Endothelial cell (in vitro differentiated cells): Measurements from ENCODE around the gene STAB2. TPM values are rescaled to one million over a fixed set of nuclear protein-coding genes. Genes with fewer than 3 reads are reported as not detected.

Experiments used
- DNase-seq: peaks from one replicate; pipeline ENCODE4 v3.0.0; 2021; ENCODE audit warnings: low spot score
- H3K27ac Mint-ChIP-seq: one replicate; pipeline ENCODE4 v1.8.0; 2021; ENCODE audit warnings: mixed read lengths, inconsistent platforms; ENCODE audit not compliant: unreplicated experiment
- H3K27me3 Mint-ChIP-seq: one replicate; pipeline ENCODE4 v1.8.0; 2021; ENCODE audit warnings: mild to moderate bottlenecking, moderate library complexity, mixed read lengths, inconsistent platforms; ENCODE audit not compliant: unreplicated experiment
- H3K36me3 Mint-ChIP-seq: one replicate; pipeline ENCODE4 v1.8.0; 2021; ENCODE audit warnings: mild to moderate bottlenecking, low read depth, mixed read lengths, inconsistent platforms; ENCODE audit not compliant: unreplicated experiment
- H3K4me1 Mint-ChIP-seq: one replicate; pipeline ENCODE4 v1.8.0; 2021; ENCODE audit warnings: mild to moderate bottlenecking, mixed read lengths, inconsistent platforms; ENCODE audit not compliant: unreplicated experiment
- H3K4me3 Mint-ChIP-seq: one replicate; pipeline ENCODE4 v1.8.0; 2021; ENCODE audit warnings: mild to moderate bottlenecking, mixed read lengths, inconsistent platforms; ENCODE audit not compliant: unreplicated experiment
- H3K9me3 Mint-ChIP-seq: one replicate; pipeline ENCODE4 v1.8.0; 2021; ENCODE audit warnings: mixed read lengths, inconsistent platforms; ENCODE audit not compliant: unreplicated experiment
- CTCF ChIP-seq: fragments of 200-600 bp; sonication (generic); IDR thresholded peaks from one replicate; pipeline ENCODE4 v1.5.0; 2021; ENCODE audit warnings: antibody characterized with exemption; ENCODE audit not compliant: unreplicated experiment
- total RNA-seq: library from RNA; stranded (reverse); fragmentation: NEBNext Ultra II Directional; extraction: Animal tissue kit (Norgen Biotek cat#: 25700); gene quantifications from one replicate; pipeline ENCODE4 v1.2.1, GENCODE V29; 2021; ENCODE audit not compliant: unreplicated experiment

Gene STAB2
- total RNA-seq, 1 donor from 2014 or later, result 0.10 TPM

- Mint-ChIP-seq H3K36me3 (no peaks in the 10 kb centered on the region), H3K4me3 (no peak overlapping the region), H3K27me3 (peaks cover 2% of the 10 kb centered on the region), H3K4me1 (no peaks in the 10 kb centered on the region), H3K9me3 (no peaks in the 10 kb centered on the region), H3K27ac (no peak overlapping the region)
- DNase-seq, result no peak
- no peak for TF ChIP-seq CTCF
Observed at GRCh38 chr12:103782399-103782798, 195.3 kb downstream of the STAB2 start.

GRCh38 chr12:103783744-103784664 lies 196.9 kb downstream of the STAB2 start:
- no peak overlapping the region for H3K4me3 Mint-ChIP-seq
- H3K27ac Mint-ChIP-seq, result no peak overlapping the region
- DNase-seq, result no peak
- TF ChIP-seq CTCF, result no peak
- H3K4me1 Mint-ChIP-seq, result no peaks in the 10 kb centered on the region
- H3K9me3 Mint-ChIP-seq, result no peaks in the 10 kb centered on the region
- no peaks in the 10 kb centered on the region for H3K36me3 Mint-ChIP-seq
- H3K27me3 Mint-ChIP-seq, result peaks cover 2% of the 10 kb centered on the region

GRCh38 chr12:103785243-103786031 lies 198.4 kb downstream of the STAB2 start:
- peaks cover 2% of the 10 kb centered on the region for H3K27me3 Mint-ChIP-seq
- TF ChIP-seq CTCF, result no peak
- no peak for DNase-seq
- H3K27ac Mint-ChIP-seq, result no peak overlapping the region
- H3K9me3 Mint-ChIP-seq, result no peaks in the 10 kb centered on the region
- no peaks in the 10 kb centered on the region for H3K36me3 Mint-ChIP-seq
- H3K4me1 Mint-ChIP-seq, result no peaks in the 10 kb centered on the region
- H3K4me3 Mint-ChIP-seq, result no peak overlapping the region

GRCh38 chr12:103786201-103786600 lies 199.1 kb downstream of the STAB2 start:
- H3K4me1 Mint-ChIP-seq, result no peaks in the 10 kb centered on the region
- TF ChIP-seq CTCF, result no peak
- H3K27me3 Mint-ChIP-seq, result peaks cover 2% of the 10 kb centered on the region
- no peaks in the 10 kb centered on the region for H3K36me3 Mint-ChIP-seq
- H3K27ac Mint-ChIP-seq, result no peak overlapping the region
- DNase-seq, result no peak
- no peak overlapping the region for H3K4me3 Mint-ChIP-seq
- H3K9me3 Mint-ChIP-seq, result no peaks in the 10 kb centered on the region
